ENCODE results near the gene BPIFB1.

The BPIFB1 gene

DNA sequence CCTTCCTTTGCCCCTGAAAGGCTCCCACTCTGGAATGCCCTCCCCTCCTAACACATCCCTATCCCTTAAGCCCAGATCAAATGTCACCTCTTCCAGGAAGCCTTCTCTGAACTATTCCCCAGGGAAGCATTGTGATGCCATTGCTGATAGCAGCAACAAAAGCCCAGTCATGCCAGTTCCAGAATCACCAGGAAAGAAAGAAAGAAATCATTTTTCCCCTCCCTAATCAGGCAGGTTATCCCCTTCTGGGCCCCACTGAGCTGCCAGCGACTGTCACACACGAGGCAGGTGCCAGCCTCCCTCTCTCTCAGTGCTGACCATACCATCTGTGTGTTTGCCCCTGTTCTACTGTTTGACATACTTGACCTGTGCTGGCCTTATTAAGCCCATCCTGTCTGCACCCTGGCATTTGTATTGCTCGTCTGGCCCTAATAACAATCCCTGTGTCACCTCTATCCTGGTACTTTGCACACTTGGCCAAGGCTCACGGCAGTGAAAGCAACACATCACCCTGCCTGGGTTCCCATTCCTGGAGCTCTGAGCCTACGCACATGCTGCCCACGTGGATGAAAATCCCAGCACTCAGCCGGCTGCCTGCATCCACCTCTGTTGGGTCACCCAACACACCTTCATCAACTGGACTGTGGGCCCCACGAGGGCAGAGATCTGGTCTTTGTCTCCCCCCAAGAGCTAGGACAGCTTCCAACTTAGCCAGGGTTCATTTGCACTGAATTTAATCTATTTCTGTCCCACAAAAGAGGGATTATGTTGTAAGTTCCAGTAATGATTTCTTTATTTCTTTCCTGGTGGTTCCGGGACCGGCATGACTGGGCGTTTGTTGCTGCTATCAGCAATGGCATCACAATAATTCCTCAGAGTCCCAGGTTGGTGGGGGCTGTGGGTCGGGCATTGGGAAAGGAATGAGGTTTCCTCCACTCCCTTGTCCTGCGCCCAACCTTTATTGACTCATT is 5.3 kb upstream of the BPIFB1 start:
- Histone ChIP-seq H3K9me3 (ENCODE audit: control extremely low read depth in 1 of 5, control insufficient read depth in 4 of 5, insufficient read depth in 2 of 5, low read depth in 1 of 5, low read length in 4 of 5) (no peaks in the 10 kb centered on the region), H3K4me1 (ENCODE audit: control extremely low read depth in 1 of 4, control insufficient read depth in 4 of 4, insufficient read depth in 4 of 4, low read length in 3 of 4) (no peaks in the 10 kb centered on the region), H3K36me3 (ENCODE audit: control insufficient read depth in 4 of 4, insufficient read depth in 4 of 4, low read length in 3 of 4) (no peaks in the 10 kb centered on the region), H3K27ac (ENCODE audit: insufficient read depth in 1 of 2, low read depth in 1 of 2, low read length in 2 of 2, poor library complexity in 1 of 2, severe bottlenecking in 2 of 2) (no peak overlapping the region), H3K4me3 (ENCODE audit: control insufficient read depth in 1 of 7, extremely low read depth in 1 of 7, insufficient read depth in 4 of 7, low read depth in 2 of 7, low read length in 6 of 7) (no peak overlapping the region), H3K27me3 (replicated peaks in 2 of 5; ENCODE audit: control insufficient read depth in 4 of 5, insufficient read depth in 5 of 5, low read length in 4 of 5) (peaks cover 0 to 5% (median 0%) of the 10 kb centered on the region in 5 experiments)
- no peak for DNase-seq
- ChIA-PET POLR2A (no interaction called here), CTCF (no interaction called here)
- WGBS (ENCODE audit: insufficient coverage): 76% methylated on average over 10 of the region's 13 CpGs

DNA sequence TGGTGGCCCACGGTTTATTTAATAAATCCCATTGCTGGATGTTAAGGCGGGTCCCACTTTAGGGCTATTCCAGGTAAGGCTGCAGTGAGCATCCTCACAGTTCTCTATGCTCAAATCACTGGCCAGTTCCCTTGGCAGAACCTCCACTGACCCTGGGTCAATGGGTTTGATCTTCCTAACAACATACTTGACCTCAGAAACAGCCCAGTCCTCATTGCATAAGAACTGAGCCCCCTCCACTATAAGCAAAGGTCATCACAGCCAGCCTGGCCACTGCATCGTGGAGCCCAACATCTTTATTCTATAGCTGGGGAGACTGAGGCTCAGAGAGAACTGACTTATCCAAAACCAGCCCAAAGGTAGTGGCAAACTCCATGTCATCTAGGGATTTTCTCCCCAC is 4.3 kb upstream of the BPIFB1 start:
- H3K4me3 ChIP-seq (ENCODE audit: control insufficient read depth in 1 of 7, extremely low read depth in 1 of 7, insufficient read depth in 4 of 7, low read depth in 2 of 7, low read length in 6 of 7): no peak overlapping the region
- H3K36me3 ChIP-seq (ENCODE audit: control insufficient read depth in 4 of 4, insufficient read depth in 4 of 4, low read length in 3 of 4): no peaks in the 10 kb centered on the region
- CTCF ChIA-PET: no interaction called here
- no peaks in the 10 kb centered on the region for H3K9me3 ChIP-seq (ENCODE audit: control extremely low read depth in 1 of 5, control insufficient read depth in 4 of 5, insufficient read depth in 2 of 5, low read depth in 1 of 5, low read length in 4 of 5)
- DNase-seq: no peak
- H3K4me1 ChIP-seq (ENCODE audit: control extremely low read depth in 1 of 4, control insufficient read depth in 4 of 4, insufficient read depth in 4 of 4, low read length in 3 of 4): no peaks in the 10 kb centered on the region
- WGBS (ENCODE audit: insufficient coverage): 87% methylated on average over 2 of the region's 3 CpGs
- H3K27ac ChIP-seq (ENCODE audit: insufficient read depth in 1 of 2, low read depth in 1 of 2, low read length in 2 of 2, poor library complexity in 1 of 2, severe bottlenecking in 2 of 2): no peak overlapping the region
- H3K27me3 ChIP-seq (replicated peaks in 2 of 5; ENCODE audit: control insufficient read depth in 4 of 5, insufficient read depth in 5 of 5, low read length in 4 of 5): peaks cover 0 to 6% (median under 1%) of the 10 kb centered on the region in 5 experiments
- POLR2A ChIA-PET: no interaction called here

DNA sequence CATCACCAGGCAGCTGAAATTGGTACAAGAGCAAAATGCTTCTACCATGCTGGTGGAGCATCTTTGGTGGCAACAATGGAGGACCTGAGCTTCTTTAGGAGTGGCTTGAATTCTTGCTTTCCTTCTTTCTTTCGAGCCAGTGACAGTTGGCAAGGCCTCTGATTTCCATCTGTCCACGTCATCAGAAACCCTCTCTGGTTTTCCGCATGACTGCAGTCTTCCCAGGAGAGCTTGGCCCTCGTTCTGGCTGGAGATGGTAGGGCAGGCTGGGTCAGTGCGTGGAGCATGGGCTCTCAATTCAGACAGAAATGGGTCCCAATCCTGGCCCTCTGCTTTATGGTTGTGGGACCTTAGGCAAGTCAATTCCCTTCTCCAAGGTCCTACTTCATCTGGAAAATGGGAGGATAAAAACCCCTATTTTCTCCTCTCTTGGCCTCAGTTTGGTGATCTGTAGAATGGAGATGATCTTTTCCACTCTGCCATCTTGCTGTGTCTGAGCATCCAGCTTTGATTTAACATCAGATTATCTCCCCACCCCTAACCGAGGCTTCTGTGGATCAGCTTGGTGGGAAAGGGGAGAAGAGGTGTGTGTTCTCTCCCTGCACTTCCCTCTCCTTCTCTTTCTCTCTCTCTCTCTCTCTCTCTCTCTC is 3.6 kb upstream of the BPIFB1 start:
- Histone ChIP-seq H3K27ac (ENCODE audit: insufficient read depth in 1 of 2, low read depth in 1 of 2, low read length in 2 of 2, poor library complexity in 1 of 2, severe bottlenecking in 2 of 2) (no peak overlapping the region), H3K4me3 (ENCODE audit: control insufficient read depth in 1 of 7, extremely low read depth in 1 of 7, insufficient read depth in 4 of 7, low read depth in 2 of 7, low read length in 6 of 7) (no peak overlapping the region), H3K9me3 (ENCODE audit: control extremely low read depth in 1 of 5, control insufficient read depth in 4 of 5, insufficient read depth in 2 of 5, low read depth in 1 of 5, low read length in 4 of 5) (no peaks in the 10 kb centered on the region), H3K27me3 (replicated peaks in 2 of 5; ENCODE audit: control insufficient read depth in 4 of 5, insufficient read depth in 5 of 5, low read length in 4 of 5) (peaks cover 0 to 10% (median 4%) of the 10 kb centered on the region in 5 experiments), H3K4me1 (ENCODE audit: control extremely low read depth in 1 of 4, control insufficient read depth in 4 of 4, insufficient read depth in 4 of 4, low read length in 3 of 4) (no peaks in the 10 kb centered on the region), H3K36me3 (ENCODE audit: control insufficient read depth in 4 of 4, insufficient read depth in 4 of 4, low read length in 3 of 4) (no peaks in the 10 kb centered on the region)
- DNase-seq: no peak
- CTCF ChIA-PET: no interaction called here
- WGBS (ENCODE audit: insufficient coverage): 88% methylated on average over 5 of the region's 6 CpGs
- POLR2A ChIA-PET: no interaction called here

DNA sequence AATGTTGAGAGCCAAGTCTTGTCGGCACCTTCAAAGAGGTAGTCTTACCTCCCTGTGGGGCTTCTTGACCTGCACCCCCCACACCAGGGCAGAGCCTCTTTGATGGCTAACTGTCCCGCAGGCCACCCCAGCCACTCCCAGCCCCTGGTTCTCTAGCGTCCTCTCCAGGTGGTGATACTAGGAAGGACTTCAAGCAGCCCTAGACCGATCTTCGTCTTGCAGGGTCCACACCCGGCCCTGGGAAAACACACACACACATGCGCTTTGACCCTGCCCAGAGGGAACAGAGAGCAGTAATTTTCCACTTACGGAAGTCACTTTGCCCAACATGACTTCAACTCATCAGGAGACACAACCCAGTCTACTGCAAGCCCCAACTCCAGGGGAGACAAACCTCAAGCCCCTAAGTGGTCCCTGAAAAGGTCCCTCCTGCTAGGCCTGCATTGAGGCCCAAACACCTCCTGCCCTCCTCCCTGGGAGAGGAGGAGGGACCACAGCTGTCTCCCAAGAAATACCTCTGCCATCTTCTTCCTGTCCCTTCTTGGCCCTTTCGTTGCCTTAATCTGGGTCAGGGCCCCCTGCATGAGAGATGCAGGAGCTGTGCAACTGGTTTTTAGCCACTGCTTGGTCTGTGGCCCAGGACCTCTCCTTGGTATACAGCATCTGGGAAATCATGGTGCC is 2.9 kb upstream of the BPIFB1 start:
- no peak for DNase-seq
- Histone ChIP-seq H3K4me3 (ENCODE audit: control insufficient read depth in 1 of 7, extremely low read depth in 1 of 7, insufficient read depth in 4 of 7, low read depth in 2 of 7, low read length in 6 of 7) (no peak overlapping the region), H3K9me3 (ENCODE audit: control extremely low read depth in 1 of 5, control insufficient read depth in 4 of 5, insufficient read depth in 2 of 5, low read depth in 1 of 5, low read length in 4 of 5) (no peaks in the 10 kb centered on the region), H3K27me3 (replicated peaks in 2 of 5; ENCODE audit: control insufficient read depth in 4 of 5, insufficient read depth in 5 of 5, low read length in 4 of 5) (peaks cover 0 to 14% (median 4%) of the 10 kb centered on the region in 5 experiments), H3K36me3 (ENCODE audit: control insufficient read depth in 4 of 4, insufficient read depth in 4 of 4, low read length in 3 of 4) (no peaks in the 10 kb centered on the region), H3K4me1 (ENCODE audit: control extremely low read depth in 1 of 4, control insufficient read depth in 4 of 4, insufficient read depth in 4 of 4, low read length in 3 of 4) (no peaks in the 10 kb centered on the region), H3K27ac (ENCODE audit: insufficient read depth in 1 of 2, low read depth in 1 of 2, low read length in 2 of 2, poor library complexity in 1 of 2, severe bottlenecking in 2 of 2) (no peak overlapping the region)
- ChIA-PET CTCF (no interaction called here), POLR2A (no interaction called here)
- 92% methylated on average over 7 of the region's 9 CpGs for WGBS (ENCODE audit: insufficient coverage)

DNA sequence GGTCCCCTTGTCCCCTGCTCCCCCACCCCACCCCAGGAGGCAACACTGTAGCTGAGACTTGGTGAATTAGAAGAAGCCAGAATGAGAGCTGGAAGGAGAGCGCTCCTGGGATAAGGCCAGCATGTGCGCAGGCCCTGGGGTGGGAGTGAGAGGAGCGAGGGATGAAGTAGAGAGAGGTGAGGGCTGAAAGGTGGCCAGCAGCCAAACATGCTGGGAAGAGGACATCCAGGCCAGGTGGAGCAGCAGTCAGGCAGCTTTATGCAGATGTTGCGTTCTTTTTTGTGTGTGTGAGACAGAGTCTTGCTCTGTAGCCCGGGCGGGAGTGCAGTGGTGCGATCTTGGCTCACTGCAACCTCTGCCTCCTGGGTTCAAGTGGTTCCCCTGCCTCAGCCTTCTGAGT is 2.2 kb upstream of the BPIFB1 start:
- no peak overlapping the region for H3K27ac ChIP-seq (ENCODE audit: insufficient read depth in 1 of 2, low read depth in 1 of 2, low read length in 2 of 2, poor library complexity in 1 of 2, severe bottlenecking in 2 of 2)
- CTCF ChIA-PET: no interaction called here
- no peak overlapping the region for H3K4me3 ChIP-seq (ENCODE audit: control insufficient read depth in 1 of 7, extremely low read depth in 1 of 7, insufficient read depth in 4 of 7, low read depth in 2 of 7, low read length in 6 of 7)
- H3K9me3 ChIP-seq (ENCODE audit: control extremely low read depth in 1 of 5, control insufficient read depth in 4 of 5, insufficient read depth in 2 of 5, low read depth in 1 of 5, low read length in 4 of 5): no peaks in the 10 kb centered on the region
- peaks cover 0 to 15% (median 4%) of the 10 kb centered on the region in 5 experiments for H3K27me3 ChIP-seq (replicated peaks in 2 of 5; ENCODE audit: control insufficient read depth in 4 of 5, insufficient read depth in 5 of 5, low read length in 4 of 5)
- no peaks in the 10 kb centered on the region for H3K36me3 ChIP-seq (ENCODE audit: control insufficient read depth in 4 of 4, insufficient read depth in 4 of 4, low read length in 3 of 4)
- 100% methylated on average over 7 of the region's 7 CpGs for WGBS (ENCODE audit: insufficient coverage)
- H3K4me1 ChIP-seq (ENCODE audit: control extremely low read depth in 1 of 4, control insufficient read depth in 4 of 4, insufficient read depth in 4 of 4, low read length in 3 of 4): no peaks in the 10 kb centered on the region
- POLR2A ChIA-PET: no interaction called here
- DNase-seq: no peak

DNA sequence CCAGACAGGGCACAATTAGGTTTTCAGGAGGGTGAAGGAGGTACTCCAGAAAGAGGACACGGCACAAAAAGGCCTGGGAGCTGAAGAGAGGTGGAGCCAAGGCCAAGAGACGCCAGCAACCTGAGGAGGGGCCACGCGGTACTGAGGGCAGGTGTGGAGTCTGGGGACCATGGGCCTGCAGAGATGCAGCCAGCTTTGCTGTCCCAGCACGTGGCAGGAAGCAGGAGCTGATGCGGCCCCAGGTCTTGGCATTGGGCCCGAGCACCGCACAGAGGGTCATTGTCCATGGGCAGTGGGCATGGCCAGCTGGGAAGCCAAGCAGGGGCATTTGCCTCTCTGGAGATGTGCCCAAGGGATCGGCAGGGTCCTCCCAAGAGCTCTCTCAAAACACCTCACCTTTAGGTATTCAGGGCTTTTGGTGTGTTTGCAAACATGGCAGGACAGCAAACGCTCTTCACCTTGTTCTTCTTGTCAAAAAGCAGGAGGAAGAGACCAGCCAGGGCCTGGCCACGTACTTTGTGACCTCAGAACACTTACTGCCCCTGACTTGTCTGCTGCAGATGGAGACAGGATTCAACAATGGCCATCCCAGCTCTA is 1.4 kb upstream of the BPIFB1 start:
- 93% methylated on average over 11 of the region's 11 CpGs for WGBS (ENCODE audit: insufficient coverage)
- ChIA-PET CTCF (no interaction called here), POLR2A (no interaction called here)

More for the DNA sequence above, 1.4 kb upstream of the BPIFB1 start:
- Histone ChIP-seq H3K9me3 (ENCODE audit: control extremely low read depth in 1 of 5, control insufficient read depth in 4 of 5, insufficient read depth in 2 of 5, low read depth in 1 of 5, low read length in 4 of 5) (no peaks in the 10 kb centered on the region), H3K36me3 (ENCODE audit: control insufficient read depth in 4 of 4, insufficient read depth in 4 of 4, low read length in 3 of 4) (no peaks in the 10 kb centered on the region), H3K4me3 (ENCODE audit: control insufficient read depth in 1 of 7, extremely low read depth in 1 of 7, insufficient read depth in 4 of 7, low read depth in 2 of 7, low read length in 6 of 7) (no peak overlapping the region), H3K27me3 (replicated peaks in 2 of 5; ENCODE audit: control insufficient read depth in 4 of 5, insufficient read depth in 5 of 5, low read length in 4 of 5) (peaks cover 0 to 16% (median 4%) of the 10 kb centered on the region in 5 experiments), H3K27ac (ENCODE audit: insufficient read depth in 1 of 2, low read depth in 1 of 2, low read length in 2 of 2, poor library complexity in 1 of 2, severe bottlenecking in 2 of 2) (no peak overlapping the region), H3K4me1 (ENCODE audit: control extremely low read depth in 1 of 4, control insufficient read depth in 4 of 4, insufficient read depth in 4 of 4, low read length in 3 of 4) (no peaks in the 10 kb centered on the region)
- DNase-seq: no peak

All from common myeloid progenitor, CD34-positive (primary cell).